Stomach (tissue), 4 donors: ENCODE data around the gene ADAM12.

Experiments
- EP300 ChIP-seq: sonication (generic); formaldehyde crosslinking; IDR thresholded peaks from one replicate; pipeline ENCODE4 v1.6.1; 2017; ENCODE audit warnings: antibody characterized with exemption
- POLR2AphosphoS5 ChIP-seq, 3 donors: sonication (generic); formaldehyde crosslinking; IDR thresholded peaks; one replicate each; pipeline ENCODE4 v1.6.1; 2016; ENCODE audit warnings: antibody characterized with exemption in 3 of 3

- no peak for TF ChIP-seq POLR2AphosphoS5 (IDR thresholded peaks at IDR 0.05)
- no peak for TF ChIP-seq EP300
These were observed 295.7 kb downstream of the ADAM12 start for GRCh38 chr10:126092366-126093215.
